ENCODE measurements around the gene PRTFDC1. TPM values are rescaled to one million over a fixed set of nuclear protein-coding genes. Genes with fewer than 3 reads are reported as not detected.
"Not testable (repeated sequence)": the region's sequence is repeated elsewhere in the genome, so short reads cannot be mapped to it uniquely, and the experiment has no call there.

The PRTFDC1 gene
- total RNA-seq, 1 donor from 2014 or later: 27.0 TPM

DNA sequence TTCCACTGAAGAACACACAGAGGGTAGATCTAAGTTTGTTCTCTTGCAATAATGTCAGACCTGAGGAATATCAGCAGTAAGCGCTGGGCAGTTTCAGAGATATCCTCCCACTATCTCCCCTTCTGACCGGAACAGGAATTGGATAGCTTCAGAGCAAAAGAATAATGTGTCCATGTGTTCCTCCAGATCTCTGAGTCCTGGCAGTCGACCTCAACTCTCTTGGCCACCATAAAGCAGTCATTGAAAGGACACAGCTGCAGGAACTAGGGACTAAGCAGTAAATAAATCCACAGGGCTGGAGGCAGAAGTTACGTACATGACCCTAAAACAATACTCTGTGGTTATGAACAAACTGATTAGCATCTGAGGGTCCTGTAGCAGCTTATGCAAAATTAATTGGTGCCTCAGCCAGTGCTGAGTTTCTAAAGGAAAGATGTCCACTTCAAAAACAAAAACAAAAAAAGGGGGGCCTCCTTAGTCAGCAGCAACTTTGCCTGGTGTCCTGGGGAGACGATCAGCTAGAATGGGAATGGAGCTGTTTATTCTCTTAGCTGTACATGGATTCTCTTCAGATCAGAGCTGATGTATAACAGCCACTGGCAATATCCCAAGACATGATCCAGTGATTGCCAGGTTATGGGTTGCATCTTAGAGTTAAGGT lies 6.4 kb upstream of the PRTFDC1 start:
- TF ChIP-seq, protein P1, sequence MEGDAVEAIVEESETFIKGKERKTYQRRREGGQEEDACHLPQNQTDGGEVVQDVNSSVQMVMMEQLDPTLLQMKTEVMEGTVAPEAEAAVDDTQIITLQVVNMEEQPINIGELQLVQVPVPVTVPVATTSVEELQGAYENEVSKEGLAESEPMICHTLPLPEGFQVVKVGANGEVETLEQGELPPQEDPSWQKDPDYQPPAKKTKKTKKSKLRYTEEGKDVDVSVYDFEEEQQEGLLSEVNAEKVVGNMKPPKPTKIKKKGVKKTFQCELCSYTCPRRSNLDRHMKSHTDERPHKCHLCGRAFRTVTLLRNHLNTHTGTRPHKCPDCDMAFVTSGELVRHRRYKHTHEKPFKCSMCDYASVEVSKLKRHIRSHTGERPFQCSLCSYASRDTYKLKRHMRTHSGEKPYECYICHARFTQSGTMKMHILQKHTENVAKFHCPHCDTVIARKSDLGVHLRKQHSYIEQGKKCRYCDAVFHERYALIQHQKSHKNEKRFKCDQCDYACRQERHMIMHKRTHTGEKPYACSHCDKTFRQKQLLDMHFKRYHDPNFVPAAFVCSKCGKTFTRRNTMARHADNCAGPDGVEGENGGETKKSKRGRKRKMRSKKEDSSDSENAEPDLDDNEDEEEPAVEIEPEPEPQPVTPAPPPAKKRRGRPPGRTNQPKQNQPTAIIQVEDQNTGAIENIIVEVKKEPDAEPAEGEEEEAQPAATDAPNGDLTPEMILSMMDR (IDR thresholded peaks at IDR 0.05; ENCODE audit: unreplicated experiment): no peak
- peak overlapping the region; percentile 63 for H3K27ac Mint-ChIP-seq
- H3K36me3 Mint-ChIP-seq: no peaks in the 10 kb centered on the region
- no peak overlapping the region for H3K4me3 Mint-ChIP-seq
- no peak for DNase-seq (ENCODE audit: low spot score in 2 of 2, unreplicated experiment in 2 of 2)
- no peaks in the 10 kb centered on the region for H3K27me3 Mint-ChIP-seq (ENCODE audit: low read depth)
- H3K9me3 Mint-ChIP-seq: no peaks in the 10 kb centered on the region
- peaks cover 19% of the 10 kb centered on the region for H3K4me1 Mint-ChIP-seq

DNA sequence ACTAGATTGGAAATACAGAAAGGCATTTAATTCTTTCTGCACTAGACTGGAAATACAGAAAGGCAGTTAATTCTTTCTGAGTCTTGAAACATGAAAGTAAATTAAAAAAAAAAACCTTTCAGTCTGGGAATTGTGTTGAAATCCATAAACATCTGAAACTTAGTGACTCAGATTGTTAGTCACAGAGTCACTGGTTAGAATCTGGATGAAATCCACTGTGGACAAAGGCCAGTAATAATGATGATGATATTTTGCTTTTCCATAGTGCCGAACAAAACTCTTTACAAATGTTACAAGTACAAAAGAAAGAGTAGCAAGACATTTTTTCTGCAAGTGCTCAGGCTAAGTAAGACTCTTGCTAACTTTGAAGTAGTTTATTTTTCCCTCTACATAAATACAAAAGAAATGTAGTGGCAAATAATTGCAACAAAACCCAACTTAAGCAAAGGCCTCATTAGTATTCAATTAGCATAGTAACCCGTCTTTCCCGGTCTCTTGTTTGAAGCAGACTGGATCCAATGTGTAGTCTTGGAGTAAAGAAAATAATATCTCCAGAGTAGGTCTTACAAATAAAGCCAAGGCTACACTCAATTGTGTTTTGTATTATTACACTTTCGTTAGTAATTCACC lies 5.8 kb upstream of the PRTFDC1 start:
- H3K4me1 Mint-ChIP-seq: peaks cover 26% of the 10 kb centered on the region

DNA sequence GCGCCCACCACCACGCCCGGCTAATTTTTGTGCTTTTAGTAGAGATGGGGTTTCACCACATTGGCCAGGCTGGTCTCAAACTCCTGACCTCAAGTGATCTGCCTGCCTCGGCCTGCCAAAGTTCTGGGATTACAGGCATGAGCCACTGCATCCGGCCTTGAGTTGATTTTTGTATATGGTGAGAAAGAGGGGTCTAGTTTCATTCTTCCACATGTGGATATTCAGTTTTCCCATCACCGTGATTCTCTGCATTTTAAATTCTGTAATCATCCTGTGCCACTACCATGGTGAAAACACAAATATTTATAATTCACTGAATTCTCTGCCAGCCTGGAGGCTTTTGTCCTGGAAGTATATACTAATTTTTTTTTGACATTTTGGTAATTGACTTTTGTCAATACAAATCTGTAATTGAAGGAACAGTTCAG lies 5.2 kb upstream of the PRTFDC1 start:
- peak overlapping the region; percentile 43 for H3K27ac Mint-ChIP-seq
- H3K27me3 Mint-ChIP-seq (ENCODE audit: low read depth); H3K9me3 Mint-ChIP-seq; DNase-seq (ENCODE audit: low spot score in 2 of 2, unreplicated experiment in 2 of 2); H3K4me3 Mint-ChIP-seq; H3K36me3 Mint-ChIP-seq: not testable (repeated sequence)
- peaks cover 30% of the 10 kb centered on the region for H3K4me1 Mint-ChIP-seq

More for the DNA sequence above, 5.8 kb upstream of the PRTFDC1 start:
- H3K4me3 Mint-ChIP-seq: no peak overlapping the region
- no peaks in the 10 kb centered on the region for H3K27me3 Mint-ChIP-seq (ENCODE audit: low read depth)
- H3K9me3 Mint-ChIP-seq: no peaks in the 10 kb centered on the region
- DNase-seq (ENCODE audit: low spot score in 2 of 2, unreplicated experiment in 2 of 2): no peak
- peak overlapping the region; percentile 63 for H3K27ac Mint-ChIP-seq
- no peaks in the 10 kb centered on the region for H3K36me3 Mint-ChIP-seq
- TF ChIP-seq, protein P1 (IDR thresholded peaks at IDR 0.05; ENCODE audit: unreplicated experiment): no peak

DNA sequence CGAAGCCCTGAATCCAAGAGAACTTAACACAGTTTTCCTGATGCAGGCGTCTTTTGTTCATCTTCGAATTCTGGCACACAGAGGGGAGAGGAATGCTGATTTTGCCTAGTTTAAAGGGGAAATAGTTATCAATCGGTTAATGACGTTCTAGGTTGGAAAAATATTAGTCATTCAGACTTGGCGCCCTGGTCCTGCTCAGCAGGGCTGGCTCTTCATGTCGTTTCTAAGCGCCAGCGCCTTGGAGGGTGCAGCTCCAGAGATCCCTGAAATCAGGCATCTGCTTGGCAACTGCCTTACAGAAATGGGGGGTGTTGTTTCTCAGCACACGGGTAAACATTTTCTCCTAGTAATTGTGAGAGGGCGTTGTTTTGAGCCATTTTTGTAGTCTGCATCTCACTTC lies 1.3 kb upstream of the PRTFDC1 start:
- H3K36me3 Mint-ChIP-seq: no peaks in the 10 kb centered on the region
- H3K4me3 Mint-ChIP-seq: peak overlapping the region; percentile 82
- DNase-seq (ENCODE audit: low spot score in 2 of 2, unreplicated experiment in 2 of 2): no peak
- H3K9me3 Mint-ChIP-seq: no peaks in the 10 kb centered on the region
- H3K27ac Mint-ChIP-seq: peak overlapping the region; percentile 96
- H3K27me3 Mint-ChIP-seq (ENCODE audit: low read depth): no peaks in the 10 kb centered on the region
- H3K4me1 Mint-ChIP-seq: peaks cover 40% of the 10 kb centered on the region
- TF ChIP-seq, protein P1 (IDR thresholded peaks at IDR 0.05; ENCODE audit: unreplicated experiment): no peak

DNA sequence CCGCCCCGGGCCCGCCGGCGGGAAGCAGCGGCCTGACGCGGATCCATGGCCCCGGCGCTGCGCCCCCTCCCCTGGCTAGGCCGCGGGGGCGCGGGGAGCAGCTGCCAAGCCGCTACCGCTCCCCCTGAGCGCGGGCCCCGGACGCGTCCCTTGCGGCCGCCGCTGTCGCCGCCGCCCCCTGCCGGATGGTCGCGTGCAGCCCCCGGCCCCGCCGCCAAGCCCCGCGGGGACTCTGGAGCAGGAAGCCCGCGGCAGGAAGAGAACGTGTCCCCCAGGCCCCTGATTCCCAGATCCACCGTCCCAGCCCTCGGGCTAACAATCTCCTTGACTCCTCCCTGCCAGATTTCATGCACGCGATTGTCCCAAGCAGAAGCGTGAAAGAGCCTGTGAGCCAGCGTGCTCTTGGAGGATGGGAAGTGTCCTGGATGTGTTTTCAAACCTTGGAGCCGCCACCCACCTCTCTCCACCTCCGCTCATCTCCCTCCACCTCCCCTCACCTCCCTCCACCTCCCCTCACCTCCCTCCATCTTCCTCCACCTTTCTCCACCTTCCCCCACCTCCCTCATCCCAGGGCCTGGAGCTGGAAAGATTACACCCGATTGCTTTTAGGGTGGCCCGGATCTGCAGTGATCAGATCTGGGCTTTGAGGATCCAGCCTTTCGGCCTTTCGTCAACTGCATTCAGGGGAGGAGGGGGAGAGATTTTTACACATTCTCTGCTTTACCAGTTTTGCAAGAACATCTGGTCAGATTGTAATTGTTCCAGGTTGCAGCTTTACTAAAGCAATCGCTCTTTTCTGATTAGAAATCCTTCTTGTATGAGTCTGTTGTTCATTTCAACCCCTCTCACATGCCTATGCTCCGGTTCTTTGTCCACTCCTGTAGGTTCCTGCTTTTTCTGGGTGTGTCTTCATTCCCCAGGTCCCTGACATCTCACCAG lies 570 bp upstream of the PRTFDC1 start:
- peak; percentile 50 to 76 for DNase-seq (ENCODE audit: low spot score in 2 of 2, unreplicated experiment in 2 of 2)
- Mint-ChIP-seq H3K9me3 (no peaks in the 10 kb centered on the region), H3K36me3 (no peaks in the 10 kb centered on the region), H3K4me3 (peak overlapping the region; percentile 82), H3K27ac (peak overlapping the region; percentile 96), H3K27me3 (ENCODE audit: low read depth) (no peaks in the 10 kb centered on the region), H3K4me1 (peaks cover 36% of the 10 kb centered on the region)
- TF ChIP-seq, protein P1 (IDR thresholded peaks at IDR 0.05; ENCODE audit: unreplicated experiment): no peak

Measured in mesothelial cell of epicardium (in vitro differentiated cells).